Mesenchymal stem cell (in vitro differentiated cells and primary cell): ENCODE results near the gene NR2F1-AS1.

Source experiments
- DNase-seq: peaks from one replicate; pipeline ENCODE4 v3.0.0-alpha.2; 2013
- H2AFZ ChIP-seq: one replicate; pipeline ENCODE4 v1.6.1; 2013; ENCODE audit warnings: low read depth, mild to moderate bottlenecking, control low read depth, inconsistent platforms, low read length, moderate library complexity
- H2AK5ac ChIP-seq: 2 replicates; pipeline ENCODE4 v1.6.1; 2013; ENCODE audit warnings: low read length, moderate library complexity, mild to moderate bottlenecking, inconsistent platforms; ENCODE audit not compliant: severe bottlenecking
- H2BK120ac ChIP-seq: one replicate; pipeline ENCODE4 v1.6.1; 2013; ENCODE audit warnings: low read depth, mild to moderate bottlenecking, inconsistent platforms, low read length, moderate library complexity
- H2BK12ac ChIP-seq, 2 experiments: one replicate each; pipeline ENCODE4 v1.6.1; 2013; ENCODE audit warnings: inconsistent platforms in 2 of 2, low read length in 2 of 2, mild to moderate bottlenecking in 2 of 2, moderate library complexity in 2 of 2, control low read depth in 1 of 2
- H2BK15ac ChIP-seq: one replicate; pipeline ENCODE4 v1.6.1; 2013; ENCODE audit warnings: mild to moderate bottlenecking, low read depth, inconsistent platforms; ENCODE audit not compliant: poor library complexity, severe bottlenecking
- H2BK5ac ChIP-seq: 2 replicates; pipeline ENCODE4 v1.6.1; 2013; ENCODE audit warnings: low read depth, mild to moderate bottlenecking, low read length, control low read depth, inconsistent platforms; ENCODE audit not compliant: poor library complexity, severe bottlenecking
- H3K14ac ChIP-seq, 2 experiments: one replicate each; pipeline ENCODE4 v1.6.1; 2013; ENCODE audit warnings: inconsistent platforms in 2 of 2, low read length in 2 of 2, control low read depth in 1 of 2, mild to moderate bottlenecking in 1 of 2, moderate library complexity in 1 of 2
- H3K18ac ChIP-seq, 2 experiments: one replicate each; pipeline ENCODE4 v1.6.1; 2013; ENCODE audit warnings: inconsistent platforms in 2 of 2, low read length in 2 of 2, control low read depth in 1 of 2, low read depth in 1 of 2, mild to moderate bottlenecking in 1 of 2
- H3K23ac ChIP-seq, 2 experiments: one replicate each; pipeline ENCODE4 v1.6.1; 2013; ENCODE audit warnings: inconsistent platforms in 2 of 2, low read length in 2 of 2, mild to moderate bottlenecking in 2 of 2, moderate library complexity in 2 of 2, control low read depth in 1 of 2
- H3K27ac ChIP-seq: 2 replicates; pipeline ENCODE4 v1.5.1; 2013; ENCODE audit warnings: mild to moderate bottlenecking, moderate library complexity, low read length, control low read depth, inconsistent platforms; ENCODE audit not compliant: poor library complexity, severe bottlenecking
- H3K27me3 ChIP-seq, 2 experiments: 2 replicates each; pipeline versions ENCODE4 v1.6.1 to v1.7.0; 2013; ENCODE audit warnings: low read length in 2 of 2, mild to moderate bottlenecking in 2 of 2, moderate library complexity in 2 of 2, control low read depth in 1 of 2, inconsistent platforms in 1 of 2; ENCODE audit not compliant: control insufficient read depth in 1 of 2, insufficient read depth in 1 of 2
- H3K36me3 ChIP-seq, 2 experiments: 2 replicates each; pipeline versions ENCODE4 v1.6.1 to v1.7.0; 2013; ENCODE audit warnings: low read length in 2 of 2, control low read depth in 1 of 2, inconsistent platforms in 1 of 2, low read depth in 1 of 2, mild to moderate bottlenecking in 1 of 2; ENCODE audit not compliant: insufficient read depth in 2 of 2, control insufficient read depth in 1 of 2
- H3K4ac ChIP-seq, 2 experiments: one replicate each; pipeline ENCODE4 v1.6.1; 2013; ENCODE audit warnings: inconsistent platforms in 2 of 2, low read length in 2 of 2, mild to moderate bottlenecking in 2 of 2, moderate library complexity in 2 of 2, control low read depth in 1 of 2, low read depth in 1 of 2
- H3K4me1 ChIP-seq: 2 replicates; pipeline ENCODE4 v1.6.1; 2013; ENCODE audit warnings: low read depth, low read length, control low read depth; ENCODE audit not compliant: control insufficient read depth, insufficient read depth
- H3K4me2 ChIP-seq: 2 replicates; pipeline ENCODE4 v1.6.1; 2013; ENCODE audit warnings: low read length, mild to moderate bottlenecking, inconsistent platforms; ENCODE audit not compliant: poor library complexity, severe bottlenecking
- H3K4me3 ChIP-seq, 2 experiments: 2 replicates each; pipeline versions ENCODE4 v1.5.1 to v1.7.0; 2013; ENCODE audit warnings: low read length in 2 of 2, mild to moderate bottlenecking in 2 of 2, control low read depth in 1 of 2, low read depth in 1 of 2; ENCODE audit not compliant: insufficient read depth in 1 of 2
- H3K79me1 ChIP-seq: replicated peaks from 2 replicates; pipeline ENCODE4 v1.6.1; 2013; ENCODE audit warnings: mild to moderate bottlenecking, control low read depth, low read length, inconsistent platforms; ENCODE audit not compliant: poor library complexity, severe bottlenecking
- H3K9ac ChIP-seq: 2 replicates; pipeline ENCODE4 v1.7.0; 2013; ENCODE audit warnings: mild to moderate bottlenecking, low read length, moderate library complexity
- H3K9me3 ChIP-seq: 2 replicates; pipeline ENCODE4 v1.7.0; 2013; ENCODE audit warnings: mild to moderate bottlenecking, low read length; ENCODE audit not compliant: control insufficient read depth
- H4K8ac ChIP-seq: one replicate; pipeline ENCODE4 v1.6.1; 2013; ENCODE audit warnings: inconsistent platforms, mild to moderate bottlenecking, low read length, moderate library complexity
- H4K91ac ChIP-seq: one replicate; pipeline ENCODE4 v1.6.1; 2013; ENCODE audit warnings: mild to moderate bottlenecking, low read length, inconsistent platforms
- WGBS: methylation state at CpG from one replicate; pipeline ENCODE4 v1.1.7; 2013; ENCODE audit warnings: mixed read lengths; 5-methylcytosine and 5-hydroxymethylcytosine counted together

Gene NR2F1-AS1

GRCh38 chr5:93433422-93433821, 147.6 kb downstream of the NR2F1-AS1 start:
- H2BK15ac ChIP-seq = no peak overlapping the region
- no peak overlapping the region for H3K4me3 ChIP-seq
- H3K79me1 ChIP-seq = no peaks in the 10 kb centered on the region
- no peak overlapping the region for H2BK12ac ChIP-seq
- H3K27ac ChIP-seq = no peak overlapping the region
- no peaks in the 10 kb centered on the region for H3K4me1 ChIP-seq
- H2BK5ac ChIP-seq = no peak overlapping the region
- H3K36me3 ChIP-seq = no peaks in the 10 kb centered on the region
- no peak overlapping the region for H3K14ac ChIP-seq
- H3K23ac ChIP-seq = no peak overlapping the region
- peak; percentile 96 for DNase-seq
- H4K91ac ChIP-seq = no peak overlapping the region
- H2AK5ac ChIP-seq = no peak overlapping the region
- H4K8ac ChIP-seq = no peak overlapping the region
- no peak overlapping the region for H3K4ac ChIP-seq
- H3K9ac ChIP-seq = no peak overlapping the region
- no peak overlapping the region for H2AFZ ChIP-seq
- H3K18ac ChIP-seq = no peak overlapping the region
- no peak overlapping the region for H2BK120ac ChIP-seq
- H3K4me2 ChIP-seq = no peak overlapping the region
- H3K27me3 ChIP-seq = no peaks in the 10 kb centered on the region
- no CpG with 5 or more reads among the region's 1 CpG for WGBS
- no peaks in the 10 kb centered on the region for H3K9me3 ChIP-seq

- Histone ChIP-seq H2BK120ac (no peak overlapping the region), H3K27ac (no peak overlapping the region), H4K8ac (no peak overlapping the region), H2AFZ (no peak overlapping the region), H3K23ac (no peak overlapping the region), H3K9ac (no peak overlapping the region), H3K79me1 (no peaks in the 10 kb centered on the region), H2BK15ac (no peak overlapping the region), H2AK5ac (no peak overlapping the region), H3K4me3 (no peak overlapping the region), H3K36me3 (no peaks in the 10 kb centered on the region), H3K14ac (no peak overlapping the region), H3K4me2 (no peak overlapping the region), H3K9me3 (no peaks in the 10 kb centered on the region), H2BK12ac (no peak overlapping the region), H3K27me3 (no peaks in the 10 kb centered on the region), H4K91ac (no peak overlapping the region), H2BK5ac (no peak overlapping the region), H3K4me1 (no peaks in the 10 kb centered on the region), H3K4ac (no peak overlapping the region), H3K18ac (no peak overlapping the region)
- DNase-seq = no peak
- WGBS = no CpG with 5 or more reads among the region's 1 CpG
These were observed 149.8 kb downstream of the NR2F1-AS1 start for GRCh38 chr5:93431250-93431649.

DNA sequence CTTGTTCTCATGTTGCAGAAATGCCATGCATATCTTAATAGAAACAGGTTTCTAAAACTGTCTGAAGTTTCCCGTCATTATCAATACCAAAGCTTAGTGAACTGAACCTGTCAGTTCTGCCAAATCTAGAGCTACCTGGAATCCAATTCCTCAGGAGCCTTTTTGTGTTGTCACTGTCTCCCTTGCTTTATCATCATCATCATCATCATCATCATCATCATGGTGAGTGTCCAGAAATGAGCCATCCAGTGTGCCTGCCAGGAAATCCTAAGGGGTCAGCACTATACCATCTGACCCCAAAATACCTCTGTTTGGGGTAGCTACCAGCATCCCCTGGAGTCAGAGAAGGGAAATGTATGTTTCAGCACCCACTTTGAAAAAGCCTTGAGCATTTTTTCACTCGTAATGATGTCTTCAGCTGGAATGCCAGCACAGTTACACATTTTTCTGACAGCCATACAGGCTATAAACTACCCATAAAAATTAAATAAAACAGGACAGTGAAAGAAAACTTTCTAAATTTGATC, 150.3 kb downstream of the NR2F1-AS1 start:
- Histone ChIP-seq H2BK15ac (no peak overlapping the region), H4K8ac (no peak overlapping the region)
- WGBS = 86% methylated on average over 2 of the region's 2 CpGs

DNA sequence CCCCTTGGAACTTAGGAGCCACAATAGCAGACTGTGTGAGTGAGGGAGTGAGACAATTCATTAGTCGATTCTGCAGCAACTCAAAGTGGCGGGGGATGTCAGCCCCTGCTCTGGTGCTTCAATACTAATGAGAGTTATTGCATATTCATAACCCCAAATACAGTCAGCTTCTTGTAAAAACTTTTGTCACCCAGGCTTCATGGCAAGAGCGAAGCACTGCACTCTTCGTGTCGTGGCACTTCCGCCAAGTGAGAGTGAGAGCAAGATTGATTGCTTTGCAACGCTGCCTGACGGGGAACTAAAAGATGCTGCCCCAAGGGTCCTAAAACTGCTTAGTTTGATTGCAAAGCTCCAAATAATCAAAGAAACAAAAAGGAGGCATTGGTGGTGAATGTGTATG, 150.9 kb downstream of the NR2F1-AS1 start:
- H3K18ac ChIP-seq = no peak overlapping the region
- H2AK5ac ChIP-seq = no peak overlapping the region
- H3K4me2 ChIP-seq = no peak overlapping the region
- no peak overlapping the region for H3K4me3 ChIP-seq
- H3K27ac ChIP-seq = no peak overlapping the region
- H3K23ac ChIP-seq = no peak overlapping the region
- H3K9me3 ChIP-seq = no peaks in the 10 kb centered on the region
- 79% methylated on average over 8 of the region's 8 CpGs for WGBS
- no peaks in the 10 kb centered on the region for H3K79me1 ChIP-seq
- no peak overlapping the region for H2BK5ac ChIP-seq
- no peak overlapping the region for H3K14ac ChIP-seq
- no peak overlapping the region for H2AFZ ChIP-seq
- H4K8ac ChIP-seq = no peak overlapping the region
- H2BK15ac ChIP-seq = no peak overlapping the region
- no peak overlapping the region for H3K4ac ChIP-seq
- H3K9ac ChIP-seq = no peak overlapping the region
- H3K4me1 ChIP-seq = no peaks in the 10 kb centered on the region
- DNase-seq = no peak
- H3K27me3 ChIP-seq = no peaks in the 10 kb centered on the region
- H4K91ac ChIP-seq = no peak overlapping the region
- H2BK120ac ChIP-seq = no peak overlapping the region
- no peaks in the 10 kb centered on the region for H3K36me3 ChIP-seq
- H2BK12ac ChIP-seq = no peak overlapping the region

More for the DNA sequence above, 150.3 kb downstream of the NR2F1-AS1 start:
- H3K4ac ChIP-seq = no peak overlapping the region
- no peak overlapping the region for H3K4me2 ChIP-seq
- no peak overlapping the region for H2BK5ac ChIP-seq
- no peak overlapping the region for H3K14ac ChIP-seq
- no peaks in the 10 kb centered on the region for H3K27me3 ChIP-seq
- DNase-seq = no peak
- no peaks in the 10 kb centered on the region for H3K9me3 ChIP-seq
- no peaks in the 10 kb centered on the region for H3K79me1 ChIP-seq
- no peak overlapping the region for H3K9ac ChIP-seq
- no peak overlapping the region for H2BK12ac ChIP-seq
- no peak overlapping the region for H3K27ac ChIP-seq
- no peak overlapping the region for H3K23ac ChIP-seq
- H3K18ac ChIP-seq = no peak overlapping the region
- no peaks in the 10 kb centered on the region for H3K36me3 ChIP-seq
- no peak overlapping the region for H2AK5ac ChIP-seq
- no peak overlapping the region for H4K91ac ChIP-seq
- H3K4me1 ChIP-seq = no peaks in the 10 kb centered on the region
- no peak overlapping the region for H3K4me3 ChIP-seq
- H2AFZ ChIP-seq = no peak overlapping the region
- no peak overlapping the region for H2BK120ac ChIP-seq
